KMS-11 (cell line): Measurements from ENCODE around the gene GTPBP1.

Experiments used
- H2AFZ ChIP-seq: fragments of 200-600 bp; sonication (generic); 2 replicates; pipeline ENCODE4 v1.6.1; 2016; ENCODE audit warnings: antibody characterized with exemption, mixed run types, low read depth
- H3K27ac ChIP-seq: fragments of 200-600 bp; sonication (generic); 2 replicates; pipeline ENCODE4 v1.6.1; 2016; ENCODE audit warnings: mild to moderate bottlenecking, mixed run types
- H3K27me3 ChIP-seq: fragments of 200-600 bp; sonication (generic); 2 replicates; pipeline ENCODE4 v1.6.1; 2017; ENCODE audit warnings: mild to moderate bottlenecking, low read depth, mixed run types, moderate library complexity; ENCODE audit not compliant: insufficient read depth
- H3K36me3 ChIP-seq: fragments of 200-600 bp; sonication (generic); 2 replicates; pipeline ENCODE4 v1.6.1; 2017; ENCODE audit warnings: mild to moderate bottlenecking, mixed run types; ENCODE audit not compliant: insufficient read depth
- H3K4me1 ChIP-seq: fragments of 200-600 bp; sonication (generic); 2 replicates; pipeline ENCODE4 v1.6.1; 2016; ENCODE audit warnings: mild to moderate bottlenecking, low read depth, mixed run types; ENCODE audit not compliant: poor library complexity, severe bottlenecking
- H3K4me2 ChIP-seq: fragments of 200-600 bp; sonication (generic); 2 replicates; pipeline ENCODE4 v1.7.0; 2016; ENCODE audit warnings: mild to moderate bottlenecking, mixed run types
- H3K4me3 ChIP-seq: fragments of 200-600 bp; sonication (generic); IDR thresholded peaks from 2 replicates; pipeline ENCODE4 v1.6.1; 2017; ENCODE audit warnings: low read depth, low read length, mixed read lengths; ENCODE audit not compliant: insufficient read depth
- H3K79me2 ChIP-seq: fragments of 200-600 bp; sonication (generic); 2 replicates; pipeline ENCODE4 v1.6.1; 2016; ENCODE audit warnings: low read depth, mixed run types; ENCODE audit not compliant: insufficient read depth
- H3K9ac ChIP-seq: fragments of 200-600 bp; sonication (generic); 2 replicates; pipeline ENCODE4 v1.6.1; 2016; ENCODE audit warnings: mild to moderate bottlenecking, mixed run types
- H4K20me1 ChIP-seq: fragments of 200-600 bp; sonication (generic); 2 replicates; pipeline ENCODE4 v1.6.1; 2016; ENCODE audit warnings: mild to moderate bottlenecking, mixed run types; ENCODE audit not compliant: insufficient read depth
- TF ChIP-seq, protein P1 (sequence below): fragments of 200-600 bp; sonication (generic); conservative IDR thresholded peaks from 2 replicates; pipeline ENCODE4 v1.6.1; 2017; ENCODE audit warnings: low read depth, mild to moderate bottlenecking, antibody characterized with exemption, low read length, moderate library complexity, mixed read lengths

Gene GTPBP1

DNA sequence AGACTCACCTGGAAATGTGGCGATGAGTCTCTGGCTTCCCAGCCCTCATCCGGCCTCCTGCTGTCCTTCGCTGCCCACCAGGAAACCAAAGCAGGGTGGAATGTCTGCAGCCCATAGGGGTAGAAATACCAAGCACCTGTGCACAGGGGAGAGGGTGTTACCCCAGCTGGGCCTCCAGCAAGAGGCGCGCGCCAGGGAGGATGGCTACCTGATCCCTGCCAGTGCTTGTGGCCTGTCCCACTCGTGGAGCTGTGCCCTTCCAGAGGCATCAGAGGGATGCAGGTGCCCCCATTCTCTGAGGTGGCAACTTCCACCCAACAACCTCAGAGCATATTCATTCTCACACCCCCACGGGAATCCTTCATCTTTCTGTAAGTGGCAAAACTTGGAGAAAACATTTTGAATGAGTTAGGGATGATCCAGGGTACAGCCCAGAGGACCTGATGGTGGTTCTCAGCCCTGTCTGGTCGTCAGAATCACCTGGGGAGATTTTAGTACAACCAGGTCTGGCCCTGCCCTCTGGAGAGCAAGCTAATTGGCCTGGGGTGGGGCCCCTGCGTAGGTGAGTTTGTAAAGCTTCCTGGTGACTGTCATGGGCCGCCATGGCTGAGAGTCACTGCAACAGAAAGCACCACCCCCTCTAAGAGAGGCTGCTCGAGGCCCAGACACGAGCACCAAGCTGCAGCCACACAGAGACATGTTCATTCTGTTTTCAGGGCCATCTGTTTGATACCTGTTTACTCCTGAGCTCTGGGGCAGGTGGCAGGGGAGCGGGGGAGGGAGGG is 40.1 kb downstream of the GTPBP1 start:
- TF ChIP-seq, protein P1, sequence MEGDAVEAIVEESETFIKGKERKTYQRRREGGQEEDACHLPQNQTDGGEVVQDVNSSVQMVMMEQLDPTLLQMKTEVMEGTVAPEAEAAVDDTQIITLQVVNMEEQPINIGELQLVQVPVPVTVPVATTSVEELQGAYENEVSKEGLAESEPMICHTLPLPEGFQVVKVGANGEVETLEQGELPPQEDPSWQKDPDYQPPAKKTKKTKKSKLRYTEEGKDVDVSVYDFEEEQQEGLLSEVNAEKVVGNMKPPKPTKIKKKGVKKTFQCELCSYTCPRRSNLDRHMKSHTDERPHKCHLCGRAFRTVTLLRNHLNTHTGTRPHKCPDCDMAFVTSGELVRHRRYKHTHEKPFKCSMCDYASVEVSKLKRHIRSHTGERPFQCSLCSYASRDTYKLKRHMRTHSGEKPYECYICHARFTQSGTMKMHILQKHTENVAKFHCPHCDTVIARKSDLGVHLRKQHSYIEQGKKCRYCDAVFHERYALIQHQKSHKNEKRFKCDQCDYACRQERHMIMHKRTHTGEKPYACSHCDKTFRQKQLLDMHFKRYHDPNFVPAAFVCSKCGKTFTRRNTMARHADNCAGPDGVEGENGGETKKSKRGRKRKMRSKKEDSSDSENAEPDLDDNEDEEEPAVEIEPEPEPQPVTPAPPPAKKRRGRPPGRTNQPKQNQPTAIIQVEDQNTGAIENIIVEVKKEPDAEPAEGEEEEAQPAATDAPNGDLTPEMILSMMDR = no peak
- Histone ChIP-seq H3K4me2 (no peak overlapping the region), H3K9ac (no peak overlapping the region), H3K79me2 (no peaks in the 10 kb centered on the region), H2AFZ (no peak overlapping the region), H3K27ac (no peak overlapping the region), H3K4me1 (no peaks in the 10 kb centered on the region), H3K36me3 (no peaks in the 10 kb centered on the region; the same call in 1 of the 2 replicates), H3K27me3 (no peaks in the 10 kb centered on the region), H3K4me3 (no peak overlapping the region), H4K20me1 (no peaks in the 10 kb centered on the region)

DNA sequence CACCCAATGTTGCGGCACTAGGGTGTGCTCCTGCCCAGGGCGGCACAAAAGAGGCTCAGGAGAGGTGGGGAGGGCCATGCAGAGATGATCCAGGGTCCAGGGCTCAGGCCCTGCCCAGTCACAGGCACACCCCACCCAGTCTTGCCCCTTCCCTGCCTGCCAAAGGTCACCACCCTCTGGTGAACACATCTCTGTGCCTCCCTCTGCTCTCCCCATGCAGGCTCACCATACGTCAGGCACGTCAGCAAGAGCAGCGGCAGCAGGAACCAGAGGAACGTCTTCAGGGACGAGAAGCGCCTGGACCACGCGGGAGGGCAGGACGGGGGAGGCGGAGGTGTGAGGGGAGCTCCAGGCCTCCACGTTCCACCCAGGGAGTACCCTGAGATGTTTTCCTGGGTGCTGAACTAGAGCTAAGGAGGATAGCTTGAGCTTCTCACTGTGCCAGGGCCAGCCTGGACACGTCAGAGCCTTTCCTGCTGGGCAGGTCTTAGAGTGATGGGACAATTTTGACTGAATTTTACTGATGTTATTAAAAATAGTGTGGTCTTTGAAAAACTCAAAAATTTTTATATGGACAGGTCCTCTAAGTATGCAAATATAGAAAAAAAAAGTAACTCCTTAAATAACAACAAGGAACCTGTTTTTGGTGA is 42.9 kb downstream of the GTPBP1 start:
- no peaks in the 10 kb centered on the region for H4K20me1 ChIP-seq
- no peak overlapping the region for H2AFZ ChIP-seq
- H3K79me2 ChIP-seq = 0 out of 2 replicates have a peak, but pooled peaks cover 1% of the 10 kb centered on the region
- no peak overlapping the region for H3K4me3 ChIP-seq
- H3K27ac ChIP-seq = no peak overlapping the region
- no peak overlapping the region for H3K4me2 ChIP-seq
- TF ChIP-seq, protein P1 = no peak
- H3K4me1 ChIP-seq = peaks cover 7% of the 10 kb centered on the region
- H3K36me3 ChIP-seq = no peaks in the 10 kb centered on the region; the same call in 1 of the 2 replicates
- H3K9ac ChIP-seq = no peak overlapping the region
- H3K27me3 ChIP-seq = no peaks in the 10 kb centered on the region

DNA sequence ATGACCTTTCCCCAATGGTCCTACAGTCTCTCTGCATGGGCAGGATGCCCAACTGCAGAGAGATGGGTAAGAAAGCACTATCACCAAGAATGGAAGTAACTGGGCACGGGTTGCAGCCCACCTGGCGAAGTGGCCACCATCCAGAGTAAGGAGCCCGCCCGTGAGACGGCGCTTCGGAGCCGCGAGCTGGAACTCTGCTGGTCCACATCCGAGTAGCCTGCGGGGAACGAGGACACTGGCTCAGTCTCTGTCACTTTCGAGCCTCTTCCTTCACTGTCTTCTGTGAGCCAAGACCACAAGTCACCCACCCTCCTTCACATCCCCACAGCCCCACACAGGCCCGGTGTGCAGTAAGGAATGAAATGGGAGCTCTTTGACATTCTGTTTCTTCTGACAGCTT is 44.4 kb downstream of the GTPBP1 start:
- H3K4me2 ChIP-seq = no peak overlapping the region
- no peaks in the 10 kb centered on the region; the same call in 1 of the 2 replicates for H3K36me3 ChIP-seq
- TF ChIP-seq, protein P1 = no peak
- H3K4me3 ChIP-seq = no peak overlapping the region
- no peaks in the 10 kb centered on the region for H3K27me3 ChIP-seq
- peaks cover 17% of the 10 kb centered on the region for H3K4me1 ChIP-seq
- H3K27ac ChIP-seq = no peak overlapping the region
- H2AFZ ChIP-seq = no peak overlapping the region
- H4K20me1 ChIP-seq = no peaks in the 10 kb centered on the region
- no peak overlapping the region for H3K9ac ChIP-seq
- H3K79me2 ChIP-seq = 0 out of 2 replicates have a peak, but pooled peaks cover 7% of the 10 kb centered on the region

DNA sequence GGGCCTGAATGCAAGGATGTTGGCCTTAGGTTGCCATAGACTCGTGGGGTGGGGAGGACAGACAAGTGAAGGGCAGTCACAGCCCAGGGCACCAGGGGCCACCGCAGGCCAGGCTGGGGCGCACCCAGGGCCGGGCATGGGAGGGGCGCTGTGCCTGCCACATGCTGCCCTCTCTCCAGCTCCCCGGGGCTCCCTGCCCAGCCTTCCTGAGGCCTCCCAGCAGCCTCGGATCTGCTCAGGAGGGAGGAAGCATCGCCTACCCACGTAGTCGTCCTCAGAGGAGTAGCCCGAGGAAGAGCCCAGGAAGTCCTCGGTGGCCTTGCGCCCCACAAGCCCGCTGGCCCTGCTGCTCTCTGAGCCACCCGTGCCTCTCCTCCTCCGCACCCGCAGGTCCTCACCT is 44.9 kb downstream of the GTPBP1 start:
- no peaks in the 10 kb centered on the region; the same call in 1 of the 2 replicates for H3K36me3 ChIP-seq
- H3K4me1 ChIP-seq = peaks cover 17% of the 10 kb centered on the region
- H4K20me1 ChIP-seq = no peaks in the 10 kb centered on the region
- 0 out of 2 replicates have a peak, but pooled peaks cover 7% of the 10 kb centered on the region for H3K79me2 ChIP-seq
- no peak overlapping the region for H2AFZ ChIP-seq
- no peak overlapping the region for H3K9ac ChIP-seq
- H3K4me2 ChIP-seq = no peak overlapping the region
- H3K27me3 ChIP-seq = no peaks in the 10 kb centered on the region
- H3K4me3 ChIP-seq = no peak overlapping the region
- H3K27ac ChIP-seq = no peak overlapping the region
- TF ChIP-seq, protein P1 = no peak
